ENCODE results near the gene POLG2. TPM values are rescaled to one million over a fixed set of nuclear protein-coding genes. Genes with fewer than 3 reads are reported as not detected.

The POLG2 gene
- total RNA-seq, 4 donors from 2014 or later, result 2.4 to 41.8 (median 17.8) TPM

- DNase-seq, result no peak
- H3K4me1 ChIP-seq, result peaks cover 3 to 9% of the 10 kb centered on the region in 2 donors
- no peak overlapping the region for H3K4me3 ChIP-seq
- no peaks in the 10 kb centered on the region for H3K36me3 ChIP-seq
- no peaks in the 10 kb centered on the region for H3K27me3 ChIP-seq
- intact Hi-C loops (cut with DNase I; ENCODE audit: low total_unique reads), result no loop called here
- TF ChIP-seq CTCF (IDR thresholded peaks at IDR 0.05) (no peak), POLR2A (IDR thresholded peaks at IDR 0.05) (no peak)
- H3K27ac ChIP-seq, result peak overlapping the region in 1 of 2 donors; percentile 100
- no peaks in the 10 kb centered on the region for H3K9me3 ChIP-seq
Observed at GRCh38 chr17:64502021-64502420, 5.2 kb upstream of the POLG2 start.

GRCh38 chr17:64500862-64501765 is 4.3 kb upstream of the POLG2 start:
- intact Hi-C loops (cut with DNase I; ENCODE audit: low total_unique reads), result no loop called here
- Histone ChIP-seq H3K36me3 (no peaks in the 10 kb centered on the region), H3K4me3 (no peak overlapping the region), H3K9me3 (no peaks in the 10 kb centered on the region), H3K27ac (no peak overlapping the region), H3K27me3 (no peaks in the 10 kb centered on the region), H3K4me1 (peaks cover 3 to 9% of the 10 kb centered on the region in 2 donors)
- no peak for DNase-seq
- TF ChIP-seq CTCF (IDR thresholded peaks at IDR 0.05) (no peak), POLR2A (IDR thresholded peaks at IDR 0.05) (no peak)

- no peak for DNase-seq
- no peaks in the 10 kb centered on the region for H3K36me3 ChIP-seq
- intact Hi-C loops (cut with DNase I; ENCODE audit: low total_unique reads), result no loop called here
Observed at GRCh38 chr17:64500487-64500859, 3.6 kb upstream of the POLG2 start.

GRCh38 chr17:64499805-64500486 is 3.1 kb upstream of the POLG2 start:
- no peak overlapping the region for H3K27ac ChIP-seq
- no peaks in the 10 kb centered on the region for H3K36me3 ChIP-seq

More at GRCh38 chr17:64500487-64500859, 3.6 kb upstream of the POLG2 start:
- H3K9me3 ChIP-seq, result no peaks in the 10 kb centered on the region
- peaks cover 8 to 13% of the 10 kb centered on the region in 2 donors for H3K4me1 ChIP-seq
- no peak overlapping the region for H3K27ac ChIP-seq
- H3K27me3 ChIP-seq, result no peaks in the 10 kb centered on the region
- H3K4me3 ChIP-seq, result no peak overlapping the region
- TF ChIP-seq CTCF (IDR thresholded peaks at IDR 0.05), result no peak
- no peak for TF ChIP-seq POLR2A (IDR thresholded peaks at IDR 0.05)

More at GRCh38 chr17:64499805-64500486, 3.1 kb upstream of the POLG2 start:
- peaks cover 8 to 16% of the 10 kb centered on the region in 2 donors for H3K4me1 ChIP-seq
- no peaks in the 10 kb centered on the region for H3K27me3 ChIP-seq
- no peaks in the 10 kb centered on the region for H3K9me3 ChIP-seq
- H3K4me3 ChIP-seq, result no peak overlapping the region
- intact Hi-C loops (cut with DNase I; ENCODE audit: low total_unique reads), result no loop called here
- no peak for DNase-seq
- TF ChIP-seq POLR2A (IDR thresholded peaks at IDR 0.05) (no peak), CTCF (IDR thresholded peaks at IDR 0.05) (no peak)
